ENCODE results near the gene SGSH. TPM values are rescaled to one million over a fixed set of nuclear protein-coding genes. Genes with fewer than 3 reads are reported as not detected.

Gene SGSH
- total RNA-seq, 2 experiments from 2014 or later: 14.3 to 38.4 TPM

DNA sequence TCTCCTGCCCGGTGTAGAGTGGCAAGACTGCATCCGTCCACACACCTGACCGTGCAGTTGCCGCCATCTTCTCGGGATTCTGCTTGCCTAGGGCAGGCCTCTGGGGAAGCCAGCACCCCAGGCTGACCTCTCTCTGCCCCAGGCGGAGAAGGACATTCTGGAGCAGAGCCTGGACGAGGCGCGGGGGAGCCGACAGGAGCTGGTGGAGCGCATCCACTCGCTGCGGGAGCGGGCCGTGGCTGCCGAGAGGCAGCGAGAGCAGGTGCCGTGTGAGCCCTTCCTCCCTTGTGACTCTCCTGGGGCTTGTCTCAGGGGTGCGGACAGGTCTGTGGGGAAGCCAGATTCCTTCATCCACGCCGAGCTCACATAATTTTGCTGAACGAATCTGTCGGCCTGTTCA lies 30.5 kb downstream of the SGSH start:
- CTCF ChIA-PET (ENCODE audit: unreplicated experiment): no interaction called here
- Histone ChIP-seq H3K36me3 (ENCODE audit: insufficient read depth, low read length) (no peaks in the 10 kb centered on the region), H3K4me1 (ENCODE audit: insufficient read depth, low read length, poor library complexity, severe bottlenecking) (no peaks in the 10 kb centered on the region), H3K79me2 (ENCODE audit: insufficient read depth, low read depth, low read length) (no peaks in the 10 kb centered on the region), H3K27ac (ENCODE audit: low read depth, low read length, poor library complexity, severe bottlenecking) (no peak overlapping the region), H3K9me2 (ENCODE audit: insufficient read depth, low read length) (no peaks in the 10 kb centered on the region), H3K4me3 (ENCODE audit: low read depth, low read length, poor library complexity, severe bottlenecking) (no peak overlapping the region), H3K9me3 (ENCODE audit: low read length) (no peaks in the 10 kb centered on the region), H4K20me1 (ENCODE audit: insufficient read depth, low read length) (no peaks in the 10 kb centered on the region), H3K4me2 (ENCODE audit: low read length) (no peak overlapping the region), H2AFZ (ENCODE audit: low read length) (no peak overlapping the region)
- intact Hi-C loops (cut with micrococcal nuclease; ENCODE audit: unreplicated experiment): no loop called here
- POLR2A ChIA-PET: no interaction called here
- TF ChIP-seq, protein P1, sequence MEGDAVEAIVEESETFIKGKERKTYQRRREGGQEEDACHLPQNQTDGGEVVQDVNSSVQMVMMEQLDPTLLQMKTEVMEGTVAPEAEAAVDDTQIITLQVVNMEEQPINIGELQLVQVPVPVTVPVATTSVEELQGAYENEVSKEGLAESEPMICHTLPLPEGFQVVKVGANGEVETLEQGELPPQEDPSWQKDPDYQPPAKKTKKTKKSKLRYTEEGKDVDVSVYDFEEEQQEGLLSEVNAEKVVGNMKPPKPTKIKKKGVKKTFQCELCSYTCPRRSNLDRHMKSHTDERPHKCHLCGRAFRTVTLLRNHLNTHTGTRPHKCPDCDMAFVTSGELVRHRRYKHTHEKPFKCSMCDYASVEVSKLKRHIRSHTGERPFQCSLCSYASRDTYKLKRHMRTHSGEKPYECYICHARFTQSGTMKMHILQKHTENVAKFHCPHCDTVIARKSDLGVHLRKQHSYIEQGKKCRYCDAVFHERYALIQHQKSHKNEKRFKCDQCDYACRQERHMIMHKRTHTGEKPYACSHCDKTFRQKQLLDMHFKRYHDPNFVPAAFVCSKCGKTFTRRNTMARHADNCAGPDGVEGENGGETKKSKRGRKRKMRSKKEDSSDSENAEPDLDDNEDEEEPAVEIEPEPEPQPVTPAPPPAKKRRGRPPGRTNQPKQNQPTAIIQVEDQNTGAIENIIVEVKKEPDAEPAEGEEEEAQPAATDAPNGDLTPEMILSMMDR (conservative IDR thresholded peaks at IDR 0.05; ENCODE audit: low read length): no peak
- no peak for TF ChIP-seq EZH2phosphoT487 (IDR thresholded peaks at IDR 0.05; ENCODE audit: borderline replicate concordance, low read depth, low read length)
- no peak for DNase-seq (ENCODE audit: low spot score)
- no TSS peak for BruUV-seq (replicated peaks)

DNA sequence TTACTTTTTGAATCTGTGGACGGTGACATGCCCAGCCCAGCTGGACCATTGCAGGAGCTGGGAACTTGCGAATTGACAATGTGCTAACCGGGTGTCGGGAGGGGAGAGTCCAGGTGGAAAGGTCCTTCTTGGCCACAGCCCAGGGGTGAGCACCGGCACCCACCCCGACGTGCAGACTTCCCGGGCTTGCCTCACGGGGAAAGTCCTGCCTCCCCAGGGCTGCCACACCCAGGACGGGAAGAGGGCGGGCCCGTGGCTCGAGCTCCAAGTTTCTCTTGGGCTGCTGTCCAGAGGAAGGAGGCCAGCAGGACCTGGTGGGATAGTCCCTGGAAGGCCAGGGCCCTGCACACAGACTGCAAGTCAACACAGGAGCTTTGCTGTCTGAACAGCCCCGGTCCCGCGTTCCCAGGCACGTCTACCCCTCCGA lies 32.6 kb downstream of the SGSH start:
- H3K36me3 ChIP-seq (ENCODE audit: insufficient read depth, low read length): no peaks in the 10 kb centered on the region
- no peaks in the 10 kb centered on the region for H3K79me2 ChIP-seq (ENCODE audit: insufficient read depth, low read depth, low read length)
- TF ChIP-seq EZH2phosphoT487 (IDR thresholded peaks at IDR 0.05; ENCODE audit: borderline replicate concordance, low read depth, low read length): no peak
- TF ChIP-seq, protein P1 (conservative IDR thresholded peaks at IDR 0.05; ENCODE audit: low read length): no peak
- POLR2A ChIA-PET: no interaction called here
- no peaks in the 10 kb centered on the region for H4K20me1 ChIP-seq (ENCODE audit: insufficient read depth, low read length)
- H3K4me1 ChIP-seq (ENCODE audit: insufficient read depth, low read length, poor library complexity, severe bottlenecking): no peaks in the 10 kb centered on the region
- no peak overlapping the region for H3K4me3 ChIP-seq (ENCODE audit: low read depth, low read length, poor library complexity, severe bottlenecking)
- intact Hi-C loops (cut with micrococcal nuclease; ENCODE audit: unreplicated experiment): no loop called here
- no peaks in the 10 kb centered on the region for H3K9me3 ChIP-seq (ENCODE audit: low read length)
- H2AFZ ChIP-seq (ENCODE audit: low read length): no peak overlapping the region
- no peak overlapping the region for H3K4me2 ChIP-seq (ENCODE audit: low read length)
- BruUV-seq (replicated peaks): no TSS peak
- H3K9me2 ChIP-seq (ENCODE audit: insufficient read depth, low read length): no peaks in the 10 kb centered on the region
- no peak overlapping the region for H3K27ac ChIP-seq (ENCODE audit: low read depth, low read length, poor library complexity, severe bottlenecking)
- CTCF ChIA-PET (ENCODE audit: unreplicated experiment): interaction anchor here (0.8 kb wide), 1 partner anchor 8 kb away, joined by 4 read pairs; no protein-coding TSS in a partner anchor
- DNase-seq (ENCODE audit: low spot score): no peak

DNA sequence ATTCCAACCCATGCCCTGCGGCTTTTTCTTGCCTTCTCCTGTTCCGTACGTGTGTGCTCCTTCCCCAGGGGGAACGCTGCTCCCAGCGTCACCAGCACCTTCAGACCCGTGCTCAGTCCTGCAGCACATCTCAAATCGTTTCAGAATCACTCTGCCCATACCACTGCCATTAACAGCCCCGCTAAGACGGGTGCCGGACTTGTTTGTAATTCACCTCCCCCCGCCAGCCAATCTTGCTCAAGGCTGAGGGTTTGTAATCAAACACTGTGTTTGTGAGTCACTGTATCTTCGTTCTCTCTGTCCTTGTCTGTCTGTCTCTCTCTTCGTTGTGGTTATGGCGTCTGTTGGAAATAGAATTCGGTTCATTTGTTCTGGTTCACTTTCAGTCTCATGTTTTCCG lies 33.0 kb downstream of the SGSH start:
- no TSS peak for BruUV-seq (replicated peaks)
- Histone ChIP-seq H3K36me3 (ENCODE audit: insufficient read depth, low read length) (no peaks in the 10 kb centered on the region), H3K9me2 (ENCODE audit: insufficient read depth, low read length) (no peaks in the 10 kb centered on the region), H4K20me1 (ENCODE audit: insufficient read depth, low read length) (no peaks in the 10 kb centered on the region), H3K4me1 (ENCODE audit: insufficient read depth, low read length, poor library complexity, severe bottlenecking) (no peaks in the 10 kb centered on the region), H3K4me2 (ENCODE audit: low read length) (no peak overlapping the region), H3K79me2 (ENCODE audit: insufficient read depth, low read depth, low read length) (no peaks in the 10 kb centered on the region), H3K9me3 (ENCODE audit: low read length) (no peaks in the 10 kb centered on the region), H3K27ac (ENCODE audit: low read depth, low read length, poor library complexity, severe bottlenecking) (no peak overlapping the region), H2AFZ (ENCODE audit: low read length) (no peak overlapping the region), H3K4me3 (ENCODE audit: low read depth, low read length, poor library complexity, severe bottlenecking) (no peak overlapping the region)
- intact Hi-C loops (cut with micrococcal nuclease; ENCODE audit: unreplicated experiment): no loop called here
- CTCF ChIA-PET (ENCODE audit: unreplicated experiment): interaction anchor here (0.8 kb wide), 1 partner anchor 8 kb away, joined by 4 read pairs; no protein-coding TSS in a partner anchor
- TF ChIP-seq, protein P1 (conservative IDR thresholded peaks at IDR 0.05; ENCODE audit: low read length): no peak
- no peak for TF ChIP-seq EZH2phosphoT487 (IDR thresholded peaks at IDR 0.05; ENCODE audit: borderline replicate concordance, low read depth, low read length)
- POLR2A ChIA-PET: no interaction called here
- no peak for DNase-seq (ENCODE audit: low spot score)
